H1 (cell line): Measurements from ENCODE around the gene SMARCA2. TPM values are rescaled to one million over a fixed set of nuclear protein-coding genes. Genes with fewer than 3 reads are reported as not detected.

Experiments
- CTCF ChIA-PET: fragments of 300-600 bp; sonication (Branson Sonifier 250); formaldehyde crosslinking; loops from one replicate; lab custom pipeline; 2021; ENCODE audit not compliant: partially characterized antibody; lab: Charles Lee
- POLR2A ChIA-PET: fragments of 300-600 bp; sonication (Branson Sonifier 250); formaldehyde crosslinking; loops from one replicate; lab custom pipeline; 2021; ENCODE audit warnings: inconsistent platforms; ENCODE audit not compliant: partially characterized antibody; lab: Charles Lee
- DNase-seq, 2 experiments: peaks; one replicate each; pipeline versions ENCODE4 v3.0.0 to v3.0.0-alpha.2; 2010 to 2022; ENCODE audit warnings: low spot score in 2 of 2, low read depth in 1 of 2, mixed read lengths in 1 of 2
- FAIRE-seq: peaks from 2 replicates; lab custom pipeline; 2011; peaks lifted over from hg19 to GRCh38; lab: Jason Lieb, UNC
- H2AFZ ChIP-seq: 2 replicates; pipeline ENCODE4 v1.8.1; 2012; ENCODE audit warnings: low read length, inconsistent platforms
- H2AK5ac ChIP-seq: 2 replicates; pipeline ENCODE4 v1.6.1; 2013; ENCODE audit warnings: low read depth, low read length
- H2BK120ac ChIP-seq: replicated peaks from 2 replicates; pipeline ENCODE3; 2013; ENCODE audit warnings: low read depth, low read length, inconsistent platforms
- H2BK12ac ChIP-seq: 2 replicates; pipeline ENCODE4 v1.6.1; 2013; ENCODE audit warnings: low read depth, low read length
- H2BK15ac ChIP-seq: 2 replicates; pipeline ENCODE4 v1.6.1; 2013; ENCODE audit warnings: low read length
- H2BK20ac ChIP-seq: 2 replicates; pipeline ENCODE4 v1.6.1; 2013; ENCODE audit warnings: low read length
- H2BK5ac ChIP-seq: 2 replicates; pipeline ENCODE4 v1.6.1; 2013; ENCODE audit warnings: low read depth, low read length
- H3K14ac ChIP-seq: 2 replicates; pipeline ENCODE4 v1.6.1; 2013; ENCODE audit warnings: inconsistent platforms; ENCODE audit not compliant: insufficient read length
- H3K18ac ChIP-seq: 2 replicates; pipeline ENCODE4 v1.6.1; 2013; ENCODE audit warnings: low read length; ENCODE audit errors: extremely low read depth
- H3K23ac ChIP-seq: 2 replicates; pipeline ENCODE4 v1.6.1; 2013; ENCODE audit warnings: inconsistent platforms; ENCODE audit not compliant: insufficient read length
- H3K23me2 ChIP-seq: 2 replicates; pipeline ENCODE4 v1.6.1; 2013; ENCODE audit warnings: low read depth, low read length
- H3K27ac ChIP-seq: 2 replicates; pipeline ENCODE4 v1.6.1; 2011; ENCODE audit warnings: low read depth, low read length, inconsistent platforms
- H3K27me3 ChIP-seq, 4 experiments: replicated peaks in 1 of 4; 1 replicate in 1 of 4; 2 replicates in 3 of 4; pipeline versions ENCODE4 v1.6.1 to v1.8.1; 2011 to 2013; ENCODE audit warnings: low read length in 3 of 4, mild to moderate bottlenecking in 3 of 4, inconsistent platforms in 2 of 4, mixed read lengths in 2 of 4, moderate library complexity in 1 of 4; ENCODE audit not compliant: control insufficient read depth in 3 of 4, insufficient read depth in 3 of 4; ENCODE audit errors: extremely low read depth in 1 of 4
- H3K36me3 ChIP-seq, 4 experiments: 2 replicates each; pipeline versions ENCODE4 v1.6.1 to v1.8.1; 2011 to 2013; ENCODE audit warnings: mild to moderate bottlenecking in 4 of 4, low read length in 3 of 4, moderate library complexity in 2 of 4, control low read depth in 1 of 4, inconsistent platforms in 1 of 4; ENCODE audit not compliant: insufficient read depth in 4 of 4, control insufficient read depth in 2 of 4
- H3K4ac ChIP-seq: replicated peaks from 2 replicates; pipeline ENCODE3; 2013; ENCODE audit warnings: low read length, low read depth, mixed read lengths, inconsistent platforms; ENCODE audit not compliant: insufficient read length
- H3K4me1 ChIP-seq, 4 experiments: replicated peaks in 1 of 4; 1 replicate in 1 of 4; 2 replicates in 3 of 4; pipeline versions ENCODE4 v1.6.1 to v1.8.1; 2011 to 2013; ENCODE audit warnings: low read length in 3 of 4, inconsistent platforms in 2 of 4, mixed read lengths in 1 of 4; ENCODE audit not compliant: insufficient read depth in 4 of 4, control insufficient read depth in 3 of 4
- H3K4me2 ChIP-seq, 2 experiments: 2 replicates each; pipeline versions ENCODE4 v1.6.1 to v1.8.1; 2011 to 2013; ENCODE audit warnings: low read depth in 2 of 2, low read length in 2 of 2, control low read depth in 1 of 2, inconsistent platforms in 1 of 2, mild to moderate bottlenecking in 1 of 2; ENCODE audit not compliant: insufficient read depth in 1 of 2
- H3K4me3 ChIP-seq, 4 experiments: fragments of 200-600, 300-600 bp in 1 of 4; sonication (generic), shearing (Covaris generic), sonication (Bioruptor Twin) in 1 of 4; 2 replicates each; pipeline versions ENCODE4 v1.5.1 to v1.8.1; 2011 to 2016; ENCODE audit warnings: low read length in 4 of 4, low read depth in 3 of 4, control low read depth in 2 of 4, inconsistent platforms in 2 of 4, mild to moderate bottlenecking in 2 of 4, mixed read lengths in 1 of 4, moderate library complexity in 1 of 4; ENCODE audit not compliant: insufficient read depth in 2 of 4; ENCODE audit errors: extremely low read depth in 1 of 4
- H3K56ac ChIP-seq: replicated peaks from 2 replicates; pipeline ENCODE3; 2013; ENCODE audit warnings: low read depth, mild to moderate bottlenecking, mixed read lengths, low read length, inconsistent platforms; ENCODE audit not compliant: insufficient read length
- H3K79me1 ChIP-seq: 2 replicates; pipeline ENCODE4 v1.6.1; 2013; ENCODE audit warnings: low read depth, low read length, control low read depth
- H3K79me2 ChIP-seq, 2 experiments: 2 replicates each; pipeline versions ENCODE4 v1.6.1 to v1.8.1; 2012 to 2013; ENCODE audit warnings: low read length in 2 of 2, mild to moderate bottlenecking in 2 of 2, inconsistent platforms in 1 of 2; ENCODE audit not compliant: insufficient read depth in 2 of 2, control insufficient read depth in 1 of 2
- H3K9ac ChIP-seq, 4 experiments: replicated peaks in 1 of 4; 1 replicate in 1 of 4; 2 replicates in 3 of 4; pipeline versions ENCODE4 v1.6.1 to v1.8.1; 2011 to 2013; ENCODE audit warnings: low read depth in 3 of 4, low read length in 3 of 4, control low read depth in 2 of 4, mild to moderate bottlenecking in 2 of 4, moderate library complexity in 2 of 4, inconsistent platforms in 1 of 4; ENCODE audit errors: extremely low read depth in 1 of 4
- H3K9me3 ChIP-seq, 2 experiments: 2 replicates each; pipeline versions ENCODE4 v1.6.1 to v1.8.1; 2012 to 2013; ENCODE audit warnings: mild to moderate bottlenecking in 2 of 2, moderate library complexity in 2 of 2, control low read depth in 1 of 2, inconsistent platforms in 1 of 2, low read depth in 1 of 2, low read length in 1 of 2, mixed read lengths in 1 of 2; ENCODE audit not compliant: insufficient read depth in 2 of 2
- H4K20me1 ChIP-seq, 2 experiments: replicated peaks in 1 of 2; 2 replicates each; pipeline versions ENCODE3 to v1.8.1; 2011 to 2013; ENCODE audit warnings: inconsistent platforms in 2 of 2, low read length in 2 of 2, mild to moderate bottlenecking in 1 of 2; ENCODE audit not compliant: insufficient read depth in 2 of 2, control insufficient read depth in 1 of 2
- H4K5ac ChIP-seq: 2 replicates; pipeline ENCODE4 v1.6.1; 2013; ENCODE audit warnings: low read length, low read depth, mixed read lengths, inconsistent platforms; ENCODE audit not compliant: insufficient read length
- H4K8ac ChIP-seq: 2 replicates; pipeline ENCODE4 v1.8.0; 2013; ENCODE audit warnings: mild to moderate bottlenecking, moderate library complexity, low read length, inconsistent platforms; ENCODE audit not compliant: insufficient read depth; ENCODE audit errors: extremely low read depth
- H4K91ac ChIP-seq: replicated peaks from 2 replicates; pipeline ENCODE3; 2013; ENCODE audit warnings: low read length, mixed read lengths, inconsistent platforms; ENCODE audit not compliant: insufficient read length
- BACH1 ChIP-seq: IDR thresholded peaks from 2 replicates; pipeline ENCODE4 v1.6.1; 2012; ENCODE audit warnings: low read length, improper control_type of control experiment
- CEBPB ChIP-seq: IDR thresholded peaks from 2 replicates; pipeline ENCODE4 v1.6.1; 2012; ENCODE audit warnings: low read depth, low read length
- CTBP2 ChIP-seq: IDR thresholded peaks from 2 replicates; pipeline ENCODE4 v1.7.0; 2011; ENCODE audit warnings: borderline replicate concordance, mild to moderate bottlenecking, moderate library complexity, mixed read lengths, low read length; ENCODE audit not compliant: insufficient read depth, insufficient read length
- HDAC6 ChIP-seq: IDR thresholded peaks from one replicate; pipeline ENCODE4 v1.7.1; 2012; ENCODE audit warnings: low read depth, mild to moderate bottlenecking, inconsistent platforms, low read length, moderate library complexity
- RFX5 ChIP-seq: IDR thresholded peaks from 2 replicates; pipeline ENCODE4 v1.6.1; 2011; ENCODE audit warnings: low read depth, low read length, improper control_type of control experiment, borderline replicate concordance
- TAF1 ChIP-seq: IDR thresholded peaks from 2 replicates; pipeline ENCODE4 v1.6.1; 2011; ENCODE audit warnings: mild to moderate bottlenecking, low read depth, low read length
- WGBS, 2 experiments: shearing (Covaris generic) in 1 of 2; methylation state at CpG; one replicate each; pipeline versions ENCODE4 v1.1.6 to v1.1.7; 2013 to 2015; ENCODE audit warnings: low lambda C conversion rate in 2 of 2, mixed read lengths in 2 of 2, inconsistent platforms in 1 of 2, low coverage in 1 of 2, missing lambda C conversion rate in 1 of 2; ENCODE audit not compliant: insufficient replicate concordance in 2 of 2, insufficient coverage in 1 of 2, insufficient read length in 1 of 2; ENCODE audit errors: extremely low coverage in 1 of 2, missing lambda C conversion rate in 1 of 2; 5-methylcytosine and 5-hydroxymethylcytosine counted together
- polyA plus RNA-seq, 7 experiments: library from polyadenylated mRNA; depleted of rRNA in 3 of 7; stranded (reverse) in 5 of 7; unstranded in 2 of 7; fragments of >200 nt in 5 of 7; fragments of 200-250 nt in 2 of 7; gene quantifications; 1 replicate in 5 of 7; 2 replicates in 1 of 7; 4 replicates in 1 of 7; pipeline versions ENCODE4 v1.2.1 to v1.2.3, GENCODE V29; 2011 to 2013; ENCODE audit warnings: missing spikeins in 2 of 7, mixed read lengths in 2 of 7
- total RNA-seq: library from RNA; stranded (reverse); fragmentation: NEBNext Ultra II Directional; extraction: Animal tissue kit (Norgen Biotek cat#: 25700); gene quantifications from 2 replicates; pipeline ENCODE4 v1.2.1, GENCODE V29; 2021

Gene SMARCA2
- total and polyA plus RNA-seq, 2 of the 8 experiments (the other 6 are each of a cell fraction or from before 2014, with no cell fraction given) = 6.3 to 21.7 TPM

GRCh38 chr9:2096376-2096970, 81.3 kb downstream of the SMARCA2 start:
- Histone ChIP-seq H3K27me3 (no peaks in the 10 kb centered on the region), H4K5ac (no peak overlapping the region)
- CTCF ChIA-PET = interaction anchor here (0.9 to 1.1 kb wide), 2 partner anchors 9 kb away, joined by 3 read pairs; no protein-coding TSS in a partner anchor
- TF ChIP-seq BACH1 (peak; percentile 51; the same call in 1 of the 2 replicates), HDAC6 (no peak), CTBP2 (no peak), CEBPB (peak; percentile 84), RFX5 (no peak), TAF1 (no peak)
- TF ChIP-seq, all 59 proteins: peak for 2
- H2BK20ac ChIP-seq = no peak overlapping the region
- H3K36me3 ChIP-seq = no peaks in the 10 kb centered on the region
- H2AFZ ChIP-seq = no peak overlapping the region
- no peak overlapping the region for H2BK15ac ChIP-seq
- H2BK120ac ChIP-seq = no peak overlapping the region
- POLR2A ChIA-PET = interaction anchor here (1.5 kb wide), 1 partner anchor 12 kb away, joined by 5 read pairs; no protein-coding TSS in a partner anchor
- no peaks in the 10 kb centered on the region for H3K79me2 ChIP-seq
- H3K27ac ChIP-seq = no peak overlapping the region
- no peak overlapping the region for H4K91ac ChIP-seq
- no peaks in the 10 kb centered on the region for H4K20me1 ChIP-seq
- H3K9me3 ChIP-seq = no peaks in the 10 kb centered on the region
- no peak overlapping the region for H2AK5ac ChIP-seq
- H3K18ac ChIP-seq = no peak overlapping the region
- WGBS, 2 experiments = 91% methylated on average over 6 of the region's 6 CpGs; no CpG with 5 or more reads in 1 of the 2 experiments
- no peak overlapping the region for H2BK5ac ChIP-seq
- no peak overlapping the region for H3K4ac ChIP-seq
- no peak for FAIRE-seq
- no peaks in the 10 kb centered on the region for H3K23me2 ChIP-seq
- no peak overlapping the region for H3K14ac ChIP-seq
- H4K8ac ChIP-seq = no peak overlapping the region
- no peak overlapping the region for H3K4me3 ChIP-seq
- no peaks in the 10 kb centered on the region for H3K79me1 ChIP-seq
- no peak overlapping the region; the same call in 1 of the 2 replicates for H2BK12ac ChIP-seq
- no peak overlapping the region for H3K56ac ChIP-seq
- no peak overlapping the region for H3K4me2 ChIP-seq
- no peak overlapping the region for H3K9ac ChIP-seq
- no peak overlapping the region for H3K23ac ChIP-seq
- DNase-seq = no peak
- H3K4me1 ChIP-seq = no peaks in the 10 kb centered on the region
